Fibroblast of mammary gland (primary cell): ENCODE results near the gene MRPL34.

Experiments
- DNase-seq: peaks from one replicate; pipeline ENCODE4 v3.0.0-alpha.2; 2010; ENCODE audit warnings: low read depth
- H3K4me3 ChIP-seq: 2 replicates; pipeline ENCODE4 v1.5.1; 2011; ENCODE audit warnings: low read depth, mild to moderate bottlenecking, low read length, moderate library complexity; ENCODE audit not compliant: control insufficient read depth
- CTCF ChIP-seq: conservative IDR thresholded peaks from 2 replicates; pipeline ENCODE4 v1.5.1; 2011; ENCODE audit warnings: low read depth, low read length, inconsistent platforms; ENCODE audit not compliant: control insufficient read depth, insufficient read depth

The MRPL34 gene

GRCh38 chr19:17296273-17296672, 9.4 kb upstream of the MRPL34 start:
- H3K4me3 ChIP-seq, result no peak overlapping the region
- DNase-seq, result peak; percentile 30
- no peak for TF ChIP-seq CTCF

DNA sequence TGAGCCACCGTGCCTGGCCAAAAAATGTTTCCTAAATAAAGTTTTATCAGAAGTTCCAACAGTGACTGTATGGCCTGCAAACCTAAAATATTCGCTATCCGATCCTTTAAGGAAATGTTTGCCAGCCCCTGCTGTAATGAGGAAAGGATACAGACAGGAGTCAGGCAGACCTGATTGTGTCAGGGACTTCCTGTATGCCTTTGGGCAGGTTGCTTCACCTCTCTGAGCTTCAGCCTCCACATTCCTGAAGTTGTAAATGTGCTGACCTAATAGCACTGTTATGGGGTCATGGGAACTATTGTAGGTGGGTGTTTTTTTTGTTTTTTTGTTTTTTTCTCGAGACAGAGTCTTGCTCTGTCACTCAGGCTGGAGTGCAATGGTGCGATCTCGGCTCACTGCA, 8.7 kb upstream of the MRPL34 start:
- TF ChIP-seq CTCF, result no peak
- H3K4me3 ChIP-seq, result no peak overlapping the region
- DNase-seq, result no peak

- no peak for TF ChIP-seq CTCF
Observed at GRCh38 chr19:17300992-17301619, 4.6 kb upstream of the MRPL34 start.

DNA sequence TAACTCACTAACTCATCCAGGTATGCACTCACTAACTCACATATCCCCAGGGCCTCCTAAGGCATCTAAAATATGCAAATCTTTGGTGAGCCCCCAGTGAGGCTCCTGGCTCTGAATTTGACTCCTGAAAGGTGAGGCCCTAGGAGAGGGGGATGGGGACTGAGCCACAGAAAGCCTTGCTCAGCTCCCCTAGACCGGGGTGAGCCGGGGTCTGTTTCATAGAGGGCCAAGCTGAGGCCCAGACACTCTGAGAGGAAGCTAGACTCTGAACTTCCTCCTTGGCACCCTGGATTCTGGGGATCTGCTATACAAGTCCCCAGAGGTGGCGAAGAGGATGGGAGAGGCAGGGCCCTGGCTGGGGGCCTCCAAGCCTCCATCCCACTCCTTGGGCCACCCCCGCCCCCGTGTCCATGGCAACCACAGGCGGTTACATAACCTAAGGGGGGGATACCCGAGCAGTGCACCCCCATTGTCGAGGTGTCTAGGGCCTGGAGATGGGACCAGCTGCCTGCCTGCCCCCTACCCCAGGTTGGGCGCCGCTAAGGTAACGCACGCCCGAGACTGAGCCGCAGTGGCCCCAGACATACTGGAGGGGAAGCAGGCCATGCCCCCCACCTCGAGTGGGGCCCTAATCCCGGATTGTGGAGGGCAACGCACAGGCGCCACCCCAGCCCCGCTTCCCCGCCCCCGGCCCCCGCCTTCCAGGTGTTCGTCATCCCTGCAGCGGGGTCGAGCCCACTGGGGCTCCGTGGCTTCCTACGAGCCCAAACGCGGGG, 3.1 kb upstream of the MRPL34 start:
- DNase-seq, result no peak

More at GRCh38 chr19:17300992-17301619, 4.6 kb upstream of the MRPL34 start:
- DNase-seq, result no peak
- H3K4me3 ChIP-seq, result no peak overlapping the region

GRCh38 chr19:17303167-17303939, 2.3 kb upstream of the MRPL34 start, which contains the start of gene ABHD8:
Gene ABHD8, minus strand, starts transcription at chr19:17303425. Its CDS starts 1,809 bp downstream, at chr19:17301616.
- DNase-seq, result peak; percentile 94
- peak within 1 kb of the TSS; percentile 62 for H3K4me3 ChIP-seq
- TF ChIP-seq CTCF, result no peak

More for the DNA sequence above, 3.1 kb upstream of the MRPL34 start:
- no peak for TF ChIP-seq CTCF
- peak overlapping the region; percentile 62 for H3K4me3 ChIP-seq

DNA sequence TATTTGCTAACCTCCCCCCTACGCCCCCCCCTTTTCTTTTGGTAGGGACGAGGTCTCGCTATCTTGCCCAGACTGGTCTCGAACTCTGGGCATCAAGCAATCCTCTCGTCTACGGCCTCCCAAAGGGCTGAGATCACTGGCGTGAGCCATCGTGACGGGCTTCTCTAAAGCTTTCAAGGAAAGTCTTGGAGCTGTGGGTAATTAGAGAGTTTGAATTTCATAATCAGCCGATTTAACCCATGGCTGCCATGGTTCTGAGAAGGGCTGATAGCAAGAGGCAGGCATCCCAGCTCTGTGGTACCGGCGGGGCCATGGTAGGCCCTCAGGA, 1.8 kb upstream of the MRPL34 start:
- peak; percentile 40 for DNase-seq
- no peak for TF ChIP-seq CTCF

More for the DNA sequence above, 1.8 kb upstream of the MRPL34 start:
- H3K4me3 ChIP-seq, result no peak overlapping the region
